GM04504 (cell line): Measurements from ENCODE around the gene NCK2.
"Not testable (repeated sequence)": the region's sequence is repeated elsewhere in the genome, so short reads cannot be mapped to it uniquely, and the experiment has no call there.

ENCODE experiments used
- DNase-seq: peaks from one replicate; pipeline ENCODE4 v3.0.0-alpha.2; 2012; ENCODE audit warnings: low read depth

Gene NCK2

DNA sequence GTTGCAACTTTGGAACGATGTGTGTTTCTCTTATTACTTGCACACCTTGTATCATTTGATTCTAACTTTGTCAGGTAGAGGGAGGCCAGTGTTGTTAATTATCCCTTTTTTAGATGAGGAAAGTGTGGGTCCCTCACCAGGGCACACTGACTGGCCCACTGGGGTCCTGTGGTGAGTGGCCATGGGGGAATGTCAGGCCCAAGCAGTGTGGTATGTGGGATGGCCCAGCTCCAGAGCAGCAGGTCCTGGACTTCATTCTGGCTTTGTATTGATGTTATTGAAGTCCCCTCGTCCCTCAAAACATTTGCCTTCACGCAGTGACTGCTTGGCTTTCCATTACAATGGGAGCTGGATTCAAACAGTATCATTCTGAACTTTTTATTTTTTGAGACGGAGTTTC is 11.7 kb downstream of the NCK2 start:
- DNase-seq = no peak

DNA sequence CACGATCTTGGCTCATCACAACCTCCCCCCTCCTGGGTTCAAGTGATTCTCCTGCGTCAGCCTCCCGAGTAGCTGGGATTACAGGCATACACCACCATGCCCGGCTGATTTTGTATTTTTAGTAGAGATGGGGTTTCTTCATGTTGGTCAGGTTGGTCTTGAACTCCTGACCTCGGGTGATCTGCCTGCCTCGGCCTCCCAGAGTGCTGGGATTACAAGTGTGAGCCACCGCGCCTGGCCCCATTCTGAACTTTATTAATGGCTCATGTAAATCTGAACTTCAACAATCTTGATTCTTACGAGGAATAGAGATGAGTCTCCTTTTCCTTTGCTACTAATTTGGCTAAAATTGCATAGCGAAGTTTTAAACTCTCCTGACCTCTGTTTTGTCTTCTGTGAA is 12.2 kb downstream of the NCK2 start:
- DNase-seq = not testable (repeated sequence)

GRCh38 chr2:105757433-105757832 is 12.7 kb downstream of the NCK2 start:
- no peak for DNase-seq

DNA sequence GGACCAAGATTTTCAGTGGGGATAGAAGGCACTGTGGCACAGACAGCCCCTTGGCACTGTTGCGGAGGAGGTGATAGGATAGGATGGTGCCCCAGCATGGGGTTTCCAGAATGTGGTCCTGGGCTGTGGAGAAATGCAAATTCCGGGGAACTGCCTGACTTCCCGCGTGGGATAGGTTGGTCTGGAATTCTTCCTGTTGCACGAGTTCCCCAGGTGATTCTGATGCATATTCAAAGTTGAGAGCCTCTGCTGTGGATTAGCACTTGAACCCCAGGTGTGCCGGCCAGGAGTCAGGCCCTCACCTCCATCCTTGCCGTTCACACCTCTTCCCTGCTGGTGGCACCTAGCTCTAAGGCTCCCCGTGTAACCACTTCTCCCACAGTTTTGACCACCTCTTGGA is 15.5 kb downstream of the NCK2 start:
- DNase-seq = no peak

DNA sequence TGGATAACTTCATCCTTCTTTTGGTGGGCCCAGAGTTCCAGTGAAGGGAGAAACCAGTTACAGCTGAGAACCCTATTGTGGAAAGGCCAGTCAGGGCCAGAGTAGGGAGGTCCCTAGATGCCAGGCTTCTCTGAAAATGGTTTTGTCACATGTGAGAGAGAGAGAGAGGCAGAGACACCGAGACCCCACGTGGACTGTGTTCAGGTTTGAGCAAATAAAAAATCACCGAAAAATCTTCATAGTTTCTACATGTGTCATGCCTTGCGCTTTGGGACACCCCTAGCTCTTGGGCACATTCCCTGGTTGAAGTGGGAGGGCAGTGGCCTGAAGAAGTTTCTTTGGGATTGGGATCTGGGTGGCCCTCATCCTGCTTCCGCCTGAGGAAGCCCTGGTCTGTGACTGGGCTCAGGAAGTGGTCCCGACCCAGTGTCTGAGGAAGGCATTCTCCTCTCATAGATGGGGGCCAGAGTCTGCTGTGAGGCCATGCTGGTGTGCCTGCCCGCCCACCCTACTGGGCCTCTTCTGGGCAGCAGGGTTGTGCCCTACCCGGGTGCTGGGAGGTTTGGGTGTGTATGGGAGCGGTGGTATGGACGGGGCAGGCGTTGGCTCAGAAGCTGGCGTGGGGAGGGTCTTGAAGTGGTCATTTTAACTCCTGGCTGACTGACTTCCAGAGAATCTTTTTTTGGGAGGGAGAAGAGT is 16.1 kb downstream of the NCK2 start:
- DNase-seq = no peak

DNA sequence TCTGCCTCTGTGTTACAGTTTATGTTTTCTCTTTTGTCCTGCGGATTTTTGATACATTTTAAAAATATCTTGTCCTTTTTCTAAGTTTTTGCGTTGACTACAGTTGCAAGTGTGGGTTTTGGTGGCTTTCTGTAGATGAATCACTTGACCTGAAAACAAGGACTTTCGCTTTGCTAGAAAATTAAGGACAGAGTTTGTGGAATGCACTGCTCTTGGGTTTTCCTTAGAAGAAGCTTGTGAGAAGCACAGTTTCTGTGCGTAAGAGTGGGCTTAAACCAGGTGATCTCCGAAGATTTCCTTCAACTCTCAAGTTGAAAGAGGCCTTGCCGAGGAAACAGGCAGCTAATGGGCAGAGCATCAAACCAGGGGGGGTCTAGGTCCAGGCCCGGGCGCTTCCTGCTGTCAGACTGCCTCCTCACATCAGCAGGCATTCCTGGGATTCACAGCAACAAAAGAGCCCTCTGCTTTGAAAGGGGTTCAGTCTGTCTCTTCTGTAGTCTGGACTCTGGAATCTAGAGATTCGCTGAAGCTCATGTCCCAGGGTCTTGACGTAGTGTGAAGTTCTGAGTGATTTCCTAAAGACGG is 17.3 kb downstream of the NCK2 start:
- no peak for DNase-seq

- no peak for DNase-seq
Measured at GRCh38 chr2:105763076-105763475, 18.4 kb downstream of the NCK2 start.

DNA sequence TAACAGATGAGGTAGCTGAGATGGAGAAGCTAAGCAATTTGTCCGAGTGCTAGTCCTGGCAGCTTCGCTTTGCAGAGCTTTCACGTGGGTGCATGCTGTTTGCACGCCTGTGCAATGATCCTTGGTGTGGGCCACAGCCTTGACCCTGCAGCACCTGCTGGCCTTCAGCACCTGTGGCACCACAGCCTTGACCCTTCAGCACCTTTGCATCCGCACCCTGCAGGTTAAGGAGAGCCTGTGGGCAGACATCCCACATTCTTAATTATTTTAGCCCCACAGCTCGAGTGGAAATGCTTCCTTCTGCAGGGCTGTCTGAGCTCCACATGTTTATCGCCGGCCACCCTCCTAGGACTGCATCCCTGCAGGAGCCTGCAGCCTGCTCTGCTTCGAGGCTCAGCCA is 19.3 kb downstream of the NCK2 start:
- no peak for DNase-seq

- no peak for DNase-seq
Measured at GRCh38 chr2:105765415-105766299, 20.9 kb downstream of the NCK2 start.

- no peak for DNase-seq
Measured at GRCh38 chr2:105766300-105766866, 21.7 kb downstream of the NCK2 start.

GRCh38 chr2:105768176-105768575 is 23.5 kb downstream of the NCK2 start:
- no peak for DNase-seq

GRCh38 chr2:105768961-105769452 is 24.3 kb downstream of the NCK2 start:
- DNase-seq = no peak

GRCh38 chr2:105769504-105769903 is 24.8 kb downstream of the NCK2 start:
- no peak for DNase-seq

DNA sequence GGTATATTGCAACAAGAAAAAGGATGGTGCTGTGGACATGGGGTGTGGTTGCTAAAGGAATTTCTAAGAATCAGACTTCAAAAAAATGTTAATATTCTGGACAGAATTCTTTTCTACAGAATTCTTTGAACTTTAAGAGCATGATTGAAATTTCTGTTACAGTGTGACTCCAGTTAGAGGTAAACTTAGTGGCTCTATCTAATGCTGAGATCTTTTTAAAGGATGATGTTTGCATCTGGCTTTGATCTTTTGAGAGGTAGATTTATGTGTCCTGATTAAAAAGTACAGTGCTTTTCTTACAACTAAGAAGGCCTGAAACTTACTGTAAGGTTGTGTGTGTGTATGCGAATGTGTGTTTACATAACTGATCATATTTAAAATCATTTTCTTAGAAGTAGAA is 25.4 kb downstream of the NCK2 start:
- no peak for DNase-seq

DNA sequence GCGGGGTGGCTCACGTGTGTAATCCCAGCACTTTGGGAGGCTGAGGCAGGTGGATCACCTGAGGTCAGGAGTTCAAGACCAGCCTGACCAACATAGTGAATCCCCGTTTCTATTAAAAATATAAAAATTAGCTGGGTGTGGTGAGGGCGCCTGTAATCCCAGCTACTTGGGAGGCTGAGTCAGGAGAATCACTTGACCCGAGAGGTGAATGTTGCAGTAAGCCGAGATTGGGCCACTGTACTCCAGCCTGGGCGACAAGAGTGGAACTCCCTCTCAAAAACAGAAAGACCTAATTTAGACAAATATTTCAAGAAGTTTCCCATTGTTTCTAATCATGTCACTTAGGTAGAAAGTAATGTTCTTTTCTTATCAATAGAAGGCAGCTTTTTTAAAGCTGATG is 26.6 kb downstream of the NCK2 start:
- not testable (repeated sequence) for DNase-seq

GRCh38 chr2:105771836-105772235 is 27.1 kb downstream of the NCK2 start:
- no peak for DNase-seq

DNA sequence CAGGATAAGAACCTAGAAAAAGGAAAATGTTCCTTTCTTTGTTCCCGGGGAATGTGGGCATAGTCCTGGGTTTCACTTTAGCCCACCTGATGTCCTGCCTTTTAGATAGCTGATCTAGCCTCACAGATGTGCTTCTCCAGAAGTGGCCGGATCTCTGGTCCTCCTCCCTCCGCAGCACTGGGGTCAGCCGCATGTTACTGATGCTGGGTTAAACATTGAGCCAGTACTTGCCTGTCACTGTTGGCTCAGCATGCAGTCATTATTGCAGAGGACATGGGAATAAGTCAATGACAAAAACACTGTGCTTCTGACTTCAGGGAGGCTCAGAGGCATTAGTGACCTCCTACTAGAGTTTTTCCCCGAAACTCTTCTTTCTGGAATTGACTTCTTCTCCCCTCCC is 27.6 kb downstream of the NCK2 start:
- no peak for DNase-seq

DNA sequence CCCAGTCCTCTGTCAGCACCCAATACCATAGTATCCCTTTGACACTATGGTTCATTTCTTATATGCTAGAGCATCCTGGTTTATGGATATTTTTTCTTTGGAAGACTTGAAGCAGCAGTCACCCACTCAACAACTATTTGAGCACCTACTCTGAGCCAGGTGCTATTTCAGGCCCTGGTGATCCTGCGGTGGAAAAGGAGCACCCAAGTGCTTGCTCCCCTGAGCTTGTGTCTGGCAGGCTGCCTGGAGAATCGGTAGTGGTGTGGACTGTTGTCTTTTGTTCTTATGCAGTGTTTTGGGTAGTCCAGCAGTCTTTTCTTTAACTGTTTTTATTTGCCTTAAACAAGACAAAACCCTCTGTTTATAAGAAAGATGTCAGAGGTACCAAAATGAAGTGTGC is 28.9 kb downstream of the NCK2 start:
- no peak for DNase-seq

DNA sequence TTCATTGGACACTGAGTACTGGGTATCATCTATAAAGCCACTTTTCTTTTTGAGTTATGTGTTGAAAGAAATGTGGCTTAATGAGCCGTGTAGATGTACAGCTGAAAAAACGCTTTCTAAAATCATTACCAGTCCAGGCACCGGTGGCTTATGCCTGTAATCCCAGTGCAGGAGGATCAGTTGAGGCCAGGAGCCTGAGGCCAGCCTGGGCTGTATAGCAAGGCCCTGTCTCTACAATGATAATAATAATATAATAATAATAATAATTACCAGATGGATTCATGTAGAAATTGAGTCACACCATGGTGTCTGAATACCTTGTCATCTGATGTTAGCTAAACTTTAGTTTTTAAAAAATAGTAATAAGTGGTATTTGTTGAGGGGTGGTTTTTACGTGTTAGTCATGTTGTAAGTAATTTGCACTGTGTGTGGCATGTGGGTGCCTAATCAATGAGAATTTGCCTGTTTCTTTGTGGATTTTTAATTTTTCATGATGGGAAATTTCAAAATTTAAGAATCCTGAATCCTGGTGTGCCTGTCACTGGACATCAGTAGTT is 30.1 kb downstream of the NCK2 start:
- DNase-seq = no peak

DNA sequence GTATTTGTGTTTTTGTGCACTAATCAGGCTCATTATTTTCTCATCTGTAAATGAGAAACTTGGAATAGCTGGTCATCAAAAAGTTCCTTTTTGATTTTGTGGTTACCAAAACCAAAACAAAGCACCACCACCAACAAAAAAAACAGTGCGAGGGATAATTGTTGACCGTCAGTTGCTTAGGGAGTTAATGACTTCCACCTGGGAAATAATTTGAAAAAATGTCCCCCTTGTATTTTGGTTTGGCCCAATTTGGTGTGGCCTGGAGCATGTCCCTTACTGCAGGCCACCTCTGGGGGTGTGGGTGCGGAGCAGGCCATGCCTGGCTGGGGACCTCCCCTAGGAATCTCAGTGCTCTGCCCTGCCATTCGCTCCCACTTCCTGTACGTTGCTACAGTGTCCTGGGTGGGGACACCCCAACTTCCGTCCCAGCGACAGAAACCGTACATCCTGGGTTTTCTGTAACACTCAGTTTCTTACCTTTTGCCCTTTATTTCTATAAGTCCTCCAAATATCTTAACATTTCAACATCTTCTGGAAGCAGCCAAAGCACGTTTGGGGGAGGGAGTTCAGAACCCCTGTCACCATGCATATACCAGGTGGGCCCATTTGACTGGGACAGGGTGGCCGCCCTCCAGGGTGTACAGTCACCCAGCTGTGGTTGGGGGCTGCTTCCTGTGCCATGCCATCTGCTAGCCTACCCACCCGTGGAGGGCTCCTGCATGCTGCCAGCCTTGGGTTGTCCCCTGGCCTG is 31.3 kb downstream of the NCK2 start:
- DNase-seq = peak; percentile 24

DNA sequence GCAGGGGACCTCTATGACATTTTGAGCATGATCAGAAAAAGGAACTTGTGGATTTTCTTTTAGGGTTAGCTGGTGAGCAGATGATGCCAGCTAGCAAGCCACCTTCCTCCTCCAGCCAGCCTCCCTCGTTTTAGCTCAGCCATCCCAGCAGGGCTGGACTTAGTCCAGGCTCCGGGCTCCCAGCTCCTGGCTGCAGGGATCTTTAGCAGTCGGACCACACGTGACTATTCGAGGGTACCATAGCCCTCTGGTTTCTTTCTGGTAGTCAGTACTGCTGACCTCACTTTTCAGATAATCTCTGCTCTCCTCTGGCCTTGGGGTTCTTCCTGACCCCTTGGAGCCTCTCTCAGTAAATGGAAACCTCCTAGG is 31.8 kb downstream of the NCK2 start:
- DNase-seq = no peak

- DNase-seq = no peak
Measured at GRCh38 chr2:105777031-105777482, 32.3 kb downstream of the NCK2 start.
